Endodermal cell (in vitro differentiated cells): ENCODE measurements around the gene PTPRE. TPM values are rescaled to one million over a fixed set of nuclear protein-coding genes. Genes with fewer than 3 reads are reported as not detected.

ENCODE experiments used
- DNase-seq: peaks from one replicate; pipeline ENCODE4 v3.0.0-alpha.2; 2017
- H3K27ac ChIP-seq: 2 replicates; pipeline ENCODE4 v1.5.1; 2013; ENCODE audit warnings: mild to moderate bottlenecking, low read depth, low read length, moderate library complexity
- H3K27me3 ChIP-seq: 2 replicates; pipeline ENCODE4 v1.6.1; 2013; ENCODE audit warnings: mild to moderate bottlenecking, low read length, moderate library complexity; ENCODE audit not compliant: insufficient read depth, control insufficient read depth, poor library complexity, severe bottlenecking
- H3K36me3 ChIP-seq: 2 replicates; pipeline ENCODE4 v1.7.0; 2013; ENCODE audit warnings: mild to moderate bottlenecking, low read length, moderate library complexity; ENCODE audit not compliant: control insufficient read depth, insufficient read depth
- H3K4me1 ChIP-seq: one replicate; pipeline ENCODE4 v1.7.0; 2013; ENCODE audit warnings: low read length; ENCODE audit not compliant: control insufficient read depth, insufficient read depth
- H3K4me3 ChIP-seq: 2 replicates; pipeline ENCODE4 v1.5.1; 2013; ENCODE audit warnings: mild to moderate bottlenecking, low read length, moderate library complexity
- H3K9ac ChIP-seq: 2 replicates; pipeline ENCODE4 v1.6.1; 2013; ENCODE audit warnings: mild to moderate bottlenecking, low read length, moderate library complexity; ENCODE audit not compliant: poor library complexity, severe bottlenecking; ENCODE audit errors: extremely low read depth
- H3K9me3 ChIP-seq: 2 replicates; pipeline ENCODE4 v1.6.1; 2013; ENCODE audit warnings: mild to moderate bottlenecking, low read length, moderate library complexity; ENCODE audit not compliant: control insufficient read depth
- H3K27ac Mint-ChIP-seq: 2 replicates; pipeline ENCODE4 v1.8.0; 2020; ENCODE audit warnings: mixed read lengths
- H3K27me3 Mint-ChIP-seq: 2 replicates; pipeline ENCODE4 v1.8.0; 2021; ENCODE audit warnings: mild to moderate bottlenecking, mixed read lengths; ENCODE audit not compliant: insufficient read depth
- H3K36me3 Mint-ChIP-seq: 2 replicates; pipeline ENCODE4 v1.8.0; 2020; ENCODE audit warnings: low read depth, mixed read lengths
- H3K4me1 Mint-ChIP-seq: 2 replicates; pipeline ENCODE4 v1.8.0; 2020; ENCODE audit warnings: mixed read lengths
- H3K4me3 Mint-ChIP-seq: 2 replicates; pipeline ENCODE4 v1.8.0; 2020; ENCODE audit warnings: mild to moderate bottlenecking, moderate library complexity, mixed read lengths
- H3K9me3 Mint-ChIP-seq: 2 replicates; pipeline ENCODE4 v1.8.0; 2020; ENCODE audit warnings: mild to moderate bottlenecking, mixed read lengths
- WGBS, 2 experiments: methylation state at CpG; one replicate each; pipeline versions ENCODE4 v1.1.5 to v1.1.7; 2013; ENCODE audit warnings: missing lambda C conversion rate in 2 of 2, mixed read lengths in 1 of 2; ENCODE audit not compliant: insufficient coverage in 1 of 2, insufficient read length in 1 of 2; 5-methylcytosine and 5-hydroxymethylcytosine counted together
- total RNA-seq, 2 donors: library from RNA; stranded (reverse); fragmentation: NEBNext Ultra II Directional in 1 of 2; extraction: Animal tissue kit (Norgen Biotek cat#: 25700) in 1 of 2; gene quantifications; 2 replicates in 1 of 2; 3 replicates in 1 of 2; pipeline ENCODE4 v1.2.1, GENCODE V29; 2021
- TF ChIP-seq, protein P1 (sequence below): fragments of 200-600 bp; sonication (generic); conservative IDR thresholded peaks from 2 replicates; pipeline ENCODE4 v1.5.0; 2021; ENCODE audit warnings: antibody characterized with exemption, mild to moderate bottlenecking

Gene PTPRE
- total RNA-seq, 2 donors from 2014 or later, result 0.75 to 3.0 TPM

DNA sequence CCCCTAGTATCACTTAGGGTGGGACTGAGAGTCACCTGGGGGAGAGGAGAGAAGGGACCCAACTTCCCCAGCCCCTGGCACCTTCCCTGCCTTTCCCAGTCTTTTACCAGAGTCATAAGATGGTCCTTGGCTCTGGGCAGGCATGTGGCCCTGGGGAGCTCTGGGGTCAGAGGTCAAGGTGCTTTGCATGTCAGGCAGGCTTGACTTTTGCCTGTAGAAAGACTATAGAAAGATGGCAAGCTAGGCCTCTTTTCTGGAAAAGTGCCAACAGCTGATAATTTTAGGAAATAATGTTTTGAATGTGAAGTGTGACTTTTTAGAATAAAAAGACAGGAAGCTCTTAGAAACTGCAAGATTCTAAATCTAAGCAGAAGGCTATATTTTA is 151.8 kb downstream of the PTPRE start:
- H3K9me3 Mint-ChIP-seq, result no peaks in the 10 kb centered on the region
- H3K4me3 ChIP-seq, result no peak overlapping the region
- no peak for DNase-seq
- H3K36me3 Mint-ChIP-seq, result no peaks in the 10 kb centered on the region
- no peaks in the 10 kb centered on the region for H3K27me3 ChIP-seq
- no peak overlapping the region for H3K27ac Mint-ChIP-seq
- H3K36me3 ChIP-seq, result no peaks in the 10 kb centered on the region
- peaks cover 3% of the 10 kb centered on the region for H3K27me3 Mint-ChIP-seq
- no peak overlapping the region for H3K9ac ChIP-seq
- H3K4me3 Mint-ChIP-seq, result no peak overlapping the region
- TF ChIP-seq, protein P1, sequence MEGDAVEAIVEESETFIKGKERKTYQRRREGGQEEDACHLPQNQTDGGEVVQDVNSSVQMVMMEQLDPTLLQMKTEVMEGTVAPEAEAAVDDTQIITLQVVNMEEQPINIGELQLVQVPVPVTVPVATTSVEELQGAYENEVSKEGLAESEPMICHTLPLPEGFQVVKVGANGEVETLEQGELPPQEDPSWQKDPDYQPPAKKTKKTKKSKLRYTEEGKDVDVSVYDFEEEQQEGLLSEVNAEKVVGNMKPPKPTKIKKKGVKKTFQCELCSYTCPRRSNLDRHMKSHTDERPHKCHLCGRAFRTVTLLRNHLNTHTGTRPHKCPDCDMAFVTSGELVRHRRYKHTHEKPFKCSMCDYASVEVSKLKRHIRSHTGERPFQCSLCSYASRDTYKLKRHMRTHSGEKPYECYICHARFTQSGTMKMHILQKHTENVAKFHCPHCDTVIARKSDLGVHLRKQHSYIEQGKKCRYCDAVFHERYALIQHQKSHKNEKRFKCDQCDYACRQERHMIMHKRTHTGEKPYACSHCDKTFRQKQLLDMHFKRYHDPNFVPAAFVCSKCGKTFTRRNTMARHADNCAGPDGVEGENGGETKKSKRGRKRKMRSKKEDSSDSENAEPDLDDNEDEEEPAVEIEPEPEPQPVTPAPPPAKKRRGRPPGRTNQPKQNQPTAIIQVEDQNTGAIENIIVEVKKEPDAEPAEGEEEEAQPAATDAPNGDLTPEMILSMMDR, result no peak
- H3K4me1 ChIP-seq, result peaks cover 15% of the 10 kb centered on the region
- peaks cover 19% of the 10 kb centered on the region for H3K4me1 Mint-ChIP-seq
- no peak overlapping the region for H3K27ac ChIP-seq
- H3K9me3 ChIP-seq, result no peaks in the 10 kb centered on the region

DNA sequence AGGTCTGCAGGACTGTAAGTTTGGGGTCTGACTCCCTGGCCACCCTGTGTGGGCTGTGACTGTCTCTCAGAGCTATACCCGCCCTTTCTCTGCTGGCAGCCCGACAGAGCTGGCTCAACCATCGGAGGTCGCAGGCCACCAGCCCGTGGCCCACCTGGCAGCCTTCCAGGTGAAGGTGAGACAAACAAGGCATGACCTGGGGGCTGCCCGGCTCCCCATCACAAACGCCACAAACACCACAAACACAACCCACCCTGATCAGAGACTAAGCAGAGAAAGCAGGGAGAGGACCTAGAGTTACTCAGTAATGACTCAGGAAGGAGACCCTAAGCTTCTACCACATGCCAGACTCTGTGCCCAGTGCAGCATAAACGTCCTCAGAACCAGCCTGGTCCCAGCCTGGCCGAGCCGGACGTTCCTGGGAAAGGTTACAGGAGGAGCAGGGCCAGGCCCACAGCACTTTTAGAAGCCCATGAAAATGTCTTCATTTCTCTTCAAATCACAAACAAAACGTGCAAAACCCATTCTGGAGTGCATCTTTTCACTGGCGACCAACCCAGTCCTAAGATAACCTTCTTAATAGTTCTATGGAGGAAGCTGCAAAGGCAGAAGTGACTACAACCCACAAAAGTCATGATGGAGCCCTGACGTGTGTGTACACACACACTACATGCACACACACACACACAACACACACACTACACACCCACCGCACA is 152.5 kb downstream of the PTPRE start:
- Mint-ChIP-seq H3K27ac (no peak overlapping the region), H3K4me3 (no peak overlapping the region), H3K27me3 (peaks cover 5% of the 10 kb centered on the region), H3K36me3 (no peaks in the 10 kb centered on the region), H3K4me1 (peaks cover 21% of the 10 kb centered on the region), H3K9me3 (no peaks in the 10 kb centered on the region)
- Histone ChIP-seq H3K27me3 (peaks cover 2% of the 10 kb centered on the region), H3K9ac (no peak overlapping the region), H3K27ac (no peak overlapping the region), H3K9me3 (no peaks in the 10 kb centered on the region), H3K36me3 (no peaks in the 10 kb centered on the region), H3K4me3 (no peak overlapping the region), H3K4me1 (peaks cover 17% of the 10 kb centered on the region)
- WGBS, 2 experiments, result 85 to 92% methylated on average over 6 to 15 of the region's 15 CpGs
- DNase-seq, result no peak
- TF ChIP-seq, protein P1, result no peak

DNA sequence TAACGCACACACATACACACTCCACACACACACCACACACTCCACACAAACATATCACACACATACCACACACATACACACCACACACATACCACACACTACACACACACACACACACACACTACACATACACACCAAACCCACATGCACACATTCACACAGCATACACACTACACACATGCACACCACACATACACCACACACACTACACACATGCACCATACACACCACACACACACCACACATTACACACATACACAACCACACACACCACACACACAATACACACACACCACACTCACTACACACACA is 153.0 kb downstream of the PTPRE start:
- no peak overlapping the region for H3K9ac ChIP-seq
- no peak overlapping the region for H3K27ac ChIP-seq
- H3K27me3 Mint-ChIP-seq, result peaks cover 8% of the 10 kb centered on the region
- H3K27me3 ChIP-seq, result peaks cover 7% of the 10 kb centered on the region
- WGBS, 2 experiments, result 89% methylated on average over 1 of the region's 1 CpG; no CpG with 5 or more reads in 1 of the 2 experiments
- no peaks in the 10 kb centered on the region for H3K36me3 ChIP-seq
- peaks cover 17% of the 10 kb centered on the region for H3K4me1 ChIP-seq
- no peak overlapping the region for H3K27ac Mint-ChIP-seq
- H3K4me3 ChIP-seq, result no peak overlapping the region
- DNase-seq, result no peak
- H3K9me3 ChIP-seq, result no peaks in the 10 kb centered on the region
- H3K4me3 Mint-ChIP-seq, result no peak overlapping the region
- TF ChIP-seq, protein P1, result no peak
- H3K9me3 Mint-ChIP-seq, result no peaks in the 10 kb centered on the region
- H3K4me1 Mint-ChIP-seq, result peaks cover 21% of the 10 kb centered on the region
- H3K36me3 Mint-ChIP-seq, result no peaks in the 10 kb centered on the region
